B cell (primary cell): ENCODE results near the gene MAP2K5. TPM values are rescaled to one million over a fixed set of nuclear protein-coding genes. Genes with fewer than 3 reads are reported as not detected.
A peak's percentile ranks its signal among the peaks of the same experiment; 100 is the strongest.

ENCODE experiments used
- ATAC-seq: fragments of 200-7000 bp; cut with Tn5 transposase; one replicate; pipeline ENCODE4 v1.10.0; 2021; ENCODE audit warnings: low read depth, mild to moderate bottlenecking, moderate number of reproducible peaks, moderate library complexity
- CTCF ChIA-PET: fragments of 350-600 bp; sonication (Branson Sonifier 250); formaldehyde crosslinking; loops from one replicate; lab custom pipeline; 2021; ENCODE audit warnings: antibody characterized with exemption, inconsistent platforms; lab: Charles Lee
- POLR2A ChIA-PET: fragments of 350-600 bp; sonication (Branson Sonifier 250); formaldehyde crosslinking; loops from one replicate; lab custom pipeline; 2021; ENCODE audit warnings: antibody characterized with exemption; lab: Charles Lee
- DNase-seq: peaks from one replicate; pipeline ENCODE4 v3.0.0; 2013
- H2AFZ ChIP-seq: 2 replicates; pipeline ENCODE4 v1.6.1; 2012; ENCODE audit warnings: mild to moderate bottlenecking, low read depth, low read length; ENCODE audit not compliant: insufficient read depth, poor library complexity, severe bottlenecking
- H3K27ac ChIP-seq, 2 donors: 1 replicate in 1 of 2; 2 replicates in 1 of 2; pipeline ENCODE4 v1.5.1; 2012 to 2013; ENCODE audit warnings: low read length in 2 of 2, mild to moderate bottlenecking in 2 of 2, moderate library complexity in 1 of 2
- H3K27me3 ChIP-seq, 4 experiments: fragments of 200-600 bp in 1 of 4; sonication (generic) in 1 of 4; replicated peaks in 1 of 4; 1 replicate in 2 of 4; 2 replicates in 2 of 4; pipeline versions ENCODE4 v1.6.1 to v1.7.0; 2013 to 2016; ENCODE audit warnings: low read length in 3 of 4, mild to moderate bottlenecking in 2 of 4, mixed read lengths in 1 of 4, moderate library complexity in 1 of 4; ENCODE audit not compliant: insufficient read depth in 4 of 4, control insufficient read depth in 3 of 4; ENCODE audit errors: control extremely low read depth in 1 of 4
- H3K36me3 ChIP-seq, 2 experiments: replicated peaks in 1 of 2; 1 replicate in 1 of 2; 2 replicates in 1 of 2; pipeline versions ENCODE4 v1.6.1 to v1.7.1; 2013; ENCODE audit warnings: low read length in 1 of 2; ENCODE audit not compliant: insufficient read depth in 2 of 2, control insufficient read depth in 1 of 2; ENCODE audit errors: control extremely low read depth in 1 of 2, extremely low read depth in 1 of 2
- H3K4me1 ChIP-seq, 2 donors: fragments of 200-600 bp in 1 of 2; sonication (generic) in 1 of 2; 1 replicate in 1 of 2; 2 replicates in 1 of 2; pipeline versions ENCODE4 v1.5.1 to v1.6.1; 2013 to 2017; ENCODE audit warnings: low read length in 2 of 2; ENCODE audit not compliant: control insufficient read depth in 2 of 2, insufficient read depth in 2 of 2
- H3K4me2 ChIP-seq: replicated peaks from 2 replicates; pipeline ENCODE3; 2012; ENCODE audit warnings: mild to moderate bottlenecking, low read depth, low read length; ENCODE audit not compliant: poor library complexity, severe bottlenecking
- H3K4me3 ChIP-seq, 5 experiments: fragments of 200-600 bp in 1 of 5; sonication (generic) in 1 of 5; 1 replicate in 3 of 5; 2 replicates in 2 of 5; pipeline versions ENCODE4 v1.5.1 to v1.7.0; 2011 to 2016; ENCODE audit warnings: low read length in 4 of 5, mild to moderate bottlenecking in 4 of 5, low read depth in 2 of 5, control low read depth in 1 of 5, moderate library complexity in 1 of 5; ENCODE audit not compliant: insufficient read depth in 1 of 5; ENCODE audit errors: control extremely low read depth in 1 of 5, extremely low read depth in 1 of 5
- H3K79me2 ChIP-seq: fragments of 200-600 bp; sonication (generic); one replicate; pipeline ENCODE4 v1.6.0; 2016; ENCODE audit warnings: low read length; ENCODE audit not compliant: control insufficient read depth, insufficient read depth
- H3K9ac ChIP-seq: fragments of 200-600 bp; sonication (generic); 2 replicates; pipeline ENCODE4 v1.6.1; 2017; ENCODE audit warnings: mild to moderate bottlenecking, low read length, moderate library complexity
- H3K9me3 ChIP-seq, 3 donors: one replicate each; pipeline versions ENCODE4 v1.6.1 to v1.7.1; 2013; ENCODE audit warnings: low read length in 2 of 3; ENCODE audit not compliant: control insufficient read depth in 2 of 3, insufficient read depth in 1 of 3; ENCODE audit errors: control extremely low read depth in 1 of 3
- H4K20me1 ChIP-seq: 2 replicates; pipeline ENCODE4 v1.6.0; 2012; ENCODE audit warnings: mild to moderate bottlenecking, low read length; ENCODE audit not compliant: insufficient read depth, control insufficient read depth, poor library complexity, severe bottlenecking
- H3K27ac Mint-ChIP-seq: one replicate; pipeline ENCODE4 v1.8.0; 2021; ENCODE audit warnings: mixed read lengths
- H3K27me3 Mint-ChIP-seq: one replicate; pipeline ENCODE4 v1.8.0; 2021; ENCODE audit warnings: mixed read lengths
- H3K4me1 Mint-ChIP-seq: one replicate; pipeline ENCODE4 v1.8.0; 2021; ENCODE audit warnings: mixed read lengths
- H3K4me3 Mint-ChIP-seq: one replicate; pipeline ENCODE4 v1.8.0; 2021; ENCODE audit warnings: mixed read lengths
- H3K9me3 Mint-ChIP-seq: one replicate; pipeline ENCODE4 v1.8.0; 2022; ENCODE audit warnings: mixed read lengths; ENCODE audit not compliant: insufficient read depth
- EZH2 ChIP-seq: IDR thresholded peaks from 2 replicates; pipeline ENCODE4 v1.6.1; 2012; ENCODE audit warnings: borderline replicate concordance, low read depth, mild to moderate bottlenecking, moderate library complexity, low read length; ENCODE audit not compliant: insufficient read depth, poor library complexity, severe bottlenecking
- WGBS: methylation state at CpG from one replicate; pipeline ENCODE4 v1.1.5; 2013; ENCODE audit warnings: missing lambda C conversion rate; ENCODE audit not compliant: insufficient coverage; 5-methylcytosine and 5-hydroxymethylcytosine counted together
- intact Hi-C: fragments of 100-400 bp; cut with micrococcal nuclease; formaldehyde crosslinking; loops from one replicate; pipeline ENCODE4 v1.10.0; 2022
- polyA plus RNA-seq: library from polyadenylated mRNA; depleted of rRNA; stranded (reverse); fragments of >200 nt; gene quantifications from 2 replicates; pipeline ENCODE4 v1.2.3, GENCODE V29; 2012
- total RNA-seq, 2 donors: library from RNA; stranded (reverse); fragments of 120-200 nt in 1 of 2; gene quantifications; 1 replicate in 1 of 2; 2 replicates in 1 of 2; pipeline versions ENCODE4 v1.2.3 to v1.2.4, GENCODE V29; 2013 to 2022
- TF ChIP-seq, protein P1 (sequence below): fragments of 200-600 bp; IDR thresholded peaks from one replicate; pipeline ENCODE4 v1.8.0; 2022; ENCODE audit warnings: antibody characterized with exemption, mild to moderate bottlenecking

The MAP2K5 gene
- total and polyA plus RNA-seq, 2 donors (not counting 1 experiment from before 2014, with no cell fraction given) = 11.1 to 40.0 TPM

DNA sequence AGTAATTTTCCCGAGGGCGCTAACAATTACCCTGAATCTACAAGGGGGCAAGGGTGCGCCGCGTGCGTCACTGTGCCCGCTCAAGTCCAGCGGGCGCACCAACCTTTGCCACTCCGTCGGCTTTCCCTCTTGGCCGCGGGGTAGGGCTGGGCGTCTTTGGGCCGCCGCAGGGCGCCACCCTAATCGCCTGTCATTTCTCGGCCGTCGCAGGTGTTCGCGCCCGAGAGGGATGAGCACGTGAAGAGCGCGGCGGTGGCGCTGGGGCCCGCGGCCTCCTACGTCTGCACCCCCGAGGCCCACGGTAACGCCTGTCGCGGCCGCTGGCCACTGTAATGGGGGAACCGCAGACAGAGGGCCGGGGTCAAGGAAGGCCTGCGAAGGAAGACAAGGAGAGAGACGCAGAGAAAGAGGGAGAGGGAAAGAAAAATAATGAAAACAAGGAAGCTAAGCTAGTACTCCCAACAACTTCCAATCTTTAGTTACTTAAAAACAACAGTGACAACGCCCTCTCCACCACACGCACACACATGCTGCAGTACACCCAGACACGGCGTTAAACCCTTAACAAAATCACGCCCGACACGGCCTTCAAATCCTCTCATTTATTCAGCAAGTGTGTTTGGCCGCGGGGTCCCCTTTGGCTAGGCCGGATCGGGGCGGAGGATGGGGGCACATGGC is 286.6 kb downstream of the MAP2K5 start:
- Histone ChIP-seq H3K4me2 (peak overlapping the region; percentile 60), H3K4me3 (peak overlapping the region in 1 of 5 experiments; percentile 41), H3K4me1 (peaks cover 59 to 77% of the 10 kb centered on the region in 2 donors), H4K20me1 (peaks cover 14% of the 10 kb centered on the region), H3K36me3 (no peaks in the 10 kb centered on the region), H3K9me3 (peaks cover 0 to 82% (median 17%) of the 10 kb centered on the region in 3 donors), H3K79me2 (no peaks in the 10 kb centered on the region), H2AFZ (no peak overlapping the region), H3K27me3 (peaks cover 4 to 93% (median 71%) of the 10 kb centered on the region in 4 experiments), H3K9ac (no peak overlapping the region), H3K27ac (no peak overlapping the region)
- intact Hi-C loops = no loop called here
- H3K27me3 Mint-ChIP-seq = peaks cover 69% of the 10 kb centered on the region
- ATAC-seq (no peak), DNase-seq (no peak)
- CTCF ChIA-PET = interaction anchor here (1.6 to 16.8 kb wide), 2 partner anchors 10 to 46 kb away, joined by 3 to 237 read pairs; no protein-coding TSS in a partner anchor
- peak overlapping the region; percentile 44 for H3K4me3 Mint-ChIP-seq
- H3K4me1 Mint-ChIP-seq = peaks cover 57% of the 10 kb centered on the region
- TF ChIP-seq EZH2 = no peak
- TF ChIP-seq, protein P1, sequence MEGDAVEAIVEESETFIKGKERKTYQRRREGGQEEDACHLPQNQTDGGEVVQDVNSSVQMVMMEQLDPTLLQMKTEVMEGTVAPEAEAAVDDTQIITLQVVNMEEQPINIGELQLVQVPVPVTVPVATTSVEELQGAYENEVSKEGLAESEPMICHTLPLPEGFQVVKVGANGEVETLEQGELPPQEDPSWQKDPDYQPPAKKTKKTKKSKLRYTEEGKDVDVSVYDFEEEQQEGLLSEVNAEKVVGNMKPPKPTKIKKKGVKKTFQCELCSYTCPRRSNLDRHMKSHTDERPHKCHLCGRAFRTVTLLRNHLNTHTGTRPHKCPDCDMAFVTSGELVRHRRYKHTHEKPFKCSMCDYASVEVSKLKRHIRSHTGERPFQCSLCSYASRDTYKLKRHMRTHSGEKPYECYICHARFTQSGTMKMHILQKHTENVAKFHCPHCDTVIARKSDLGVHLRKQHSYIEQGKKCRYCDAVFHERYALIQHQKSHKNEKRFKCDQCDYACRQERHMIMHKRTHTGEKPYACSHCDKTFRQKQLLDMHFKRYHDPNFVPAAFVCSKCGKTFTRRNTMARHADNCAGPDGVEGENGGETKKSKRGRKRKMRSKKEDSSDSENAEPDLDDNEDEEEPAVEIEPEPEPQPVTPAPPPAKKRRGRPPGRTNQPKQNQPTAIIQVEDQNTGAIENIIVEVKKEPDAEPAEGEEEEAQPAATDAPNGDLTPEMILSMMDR = no peak
- H3K27ac Mint-ChIP-seq = peak overlapping the region; percentile 56
- POLR2A ChIA-PET = interaction anchor here (0.7 kb wide), 1 partner anchor 8 kb away, joined by 6 read pairs; no protein-coding TSS in a partner anchor
- WGBS = 13% methylated on average over 51 of the region's 54 CpGs
- no peaks in the 10 kb centered on the region for H3K9me3 Mint-ChIP-seq
